GM23338 (cell line): Measurements from ENCODE around the gene JPH3. TPM values are rescaled to one million over a fixed set of nuclear protein-coding genes. Genes with fewer than 3 reads are reported as not detected.

ENCODE experiments used
- ATAC-seq: fragments of 200-7000 bp; cut with Tn5 transposase; 3 replicates; pipeline ENCODE4 v1.9.1; 2020
- DNase-seq: peaks from one replicate; pipeline ENCODE4 v3.0.0-alpha.2; 2015; ENCODE audit warnings: low spot score
- H2AFZ ChIP-seq: fragments of 200-600 bp; sonication (generic); 2 replicates; pipeline ENCODE4 v1.8.0; 2016; ENCODE audit warnings: antibody characterized with exemption, mild to moderate bottlenecking, moderate library complexity
- H3F3A ChIP-seq: fragments of 200-600 bp; sonication (generic); replicated peaks from 2 replicates; pipeline ENCODE4 v1.8.0; 2017; ENCODE audit warnings: antibody characterized with exemption, mixed run types, low read depth
- H3K27ac ChIP-seq: fragments of 200-600 bp; sonication (generic); 2 replicates; pipeline ENCODE4 v1.6.1; 2016; ENCODE audit warnings: low read depth
- H3K27me3 ChIP-seq: fragments of 200-600 bp; sonication (generic); 2 replicates; pipeline ENCODE4 v1.8.0; 2016; ENCODE audit warnings: mild to moderate bottlenecking, mixed run types, moderate library complexity; ENCODE audit not compliant: insufficient read depth
- H3K36me3 ChIP-seq: fragments of 200-600 bp; sonication (generic); 2 replicates; pipeline ENCODE4 v1.8.0; 2016; ENCODE audit warnings: mild to moderate bottlenecking; ENCODE audit not compliant: insufficient read depth
- H3K4me1 ChIP-seq: fragments of 200-600 bp; sonication (generic); 2 replicates; pipeline ENCODE4 v1.8.0; 2016; ENCODE audit warnings: mild to moderate bottlenecking, moderate library complexity; ENCODE audit not compliant: insufficient read depth
- H3K4me2 ChIP-seq: fragments of 200-600 bp; sonication (generic); 2 replicates; pipeline ENCODE4 v1.7.1; 2017; ENCODE audit warnings: mixed run types
- H3K4me3 ChIP-seq: fragments of 200-600 bp; sonication (generic); 2 replicates; pipeline ENCODE4 v1.6.1; 2016; ENCODE audit warnings: mixed run types
- H3K79me2 ChIP-seq: fragments of 200-600 bp; sonication (generic); replicated peaks from 2 replicates; pipeline ENCODE4 v1.8.0; 2017; ENCODE audit warnings: mild to moderate bottlenecking; ENCODE audit not compliant: insufficient read depth
- H3K9me2 ChIP-seq: fragments of 200-600 bp; sonication (generic); 2 replicates; pipeline ENCODE4 v1.8.0; 2017; ENCODE audit not compliant: insufficient read depth
- H4K20me1 ChIP-seq: fragments of 200-600 bp; sonication (generic); replicated peaks from 2 replicates; pipeline ENCODE4 v1.8.0; 2017; ENCODE audit warnings: mild to moderate bottlenecking; ENCODE audit not compliant: insufficient read depth
- H3K27ac Mint-ChIP-seq: 2 replicates; pipeline ENCODE4 v1.8.0; 2020; ENCODE audit warnings: inconsistent platforms, mild to moderate bottlenecking, moderate library complexity, mixed read lengths
- H3K27me3 Mint-ChIP-seq: 3 replicates; pipeline ENCODE4 v1.8.0; 2022; ENCODE audit warnings: low read depth, mild to moderate bottlenecking, moderate library complexity, mixed read lengths, inconsistent platforms; ENCODE audit not compliant: insufficient read depth, poor library complexity
- H3K36me3 Mint-ChIP-seq: 3 replicates; pipeline ENCODE4 v1.8.0; 2021; ENCODE audit warnings: low read depth, mild to moderate bottlenecking, inconsistent platforms, moderate library complexity, mixed read lengths
- H3K4me1 Mint-ChIP-seq: 3 replicates; pipeline ENCODE4 v1.8.0; 2020; ENCODE audit warnings: mild to moderate bottlenecking, inconsistent platforms, mixed read lengths
- H3K4me3 Mint-ChIP-seq: 3 replicates; pipeline ENCODE4 v1.8.0; 2021; ENCODE audit warnings: moderate library complexity, mild to moderate bottlenecking, inconsistent platforms, mixed read lengths
- H3K9me3 Mint-ChIP-seq: 3 replicates; pipeline ENCODE4 v1.8.0; 2020; ENCODE audit warnings: moderate library complexity, mild to moderate bottlenecking, inconsistent platforms, mixed read lengths
- CREB1 ChIP-seq: fragments of 250-450 bp; sonication (Bioruptor Pico); IDR thresholded peaks from 2 replicates; pipeline ENCODE4 v1.5.0; 2020; ENCODE audit warnings: low read depth, mild to moderate bottlenecking, moderate library complexity
- EZH2 ChIP-seq: fragments of 200-600 bp; sonication (generic); IDR thresholded peaks from one replicate; pipeline ENCODE4 v1.8.0; 2017; ENCODE audit warnings: antibody characterized with exemption, mild to moderate bottlenecking, low read depth; ENCODE audit not compliant: unreplicated experiment
- EZH2phosphoT487 ChIP-seq: fragments of 200-600 bp; sonication (generic); IDR thresholded peaks from one replicate; pipeline ENCODE4 v1.8.1; 2018; ENCODE audit warnings: antibody characterized with exemption; ENCODE audit not compliant: unreplicated experiment
- JUNB ChIP-seq: IDR thresholded peaks from one replicate; pipeline ENCODE4 v1.6.1; 2016; ENCODE audit warnings: antibody characterized with exemption; ENCODE audit not compliant: unreplicated experiment
- NANOG ChIP-seq: IDR thresholded peaks from 2 replicates; pipeline ENCODE4 v1.6.1; 2016; ENCODE audit warnings: antibody characterized with exemption, borderline replicate concordance
- POLR2AphosphoS5 ChIP-seq: IDR thresholded peaks from 2 replicates; pipeline ENCODE4 v1.6.1; 2016; ENCODE audit warnings: antibody characterized with exemption, low read depth
- STAT1 ChIP-seq: IDR thresholded peaks from one replicate; pipeline ENCODE4 v1.6.1; 2016; ENCODE audit warnings: antibody characterized with exemption; ENCODE audit not compliant: unreplicated experiment
- ZNF331 ChIP-seq: fragments of 250-450 bp; sonication (Bioruptor Pico); IDR thresholded peaks from 2 replicates; pipeline ENCODE4 v1.5.0; 2020; ENCODE audit warnings: low read depth, mild to moderate bottlenecking, moderate library complexity
- polyA plus RNA-seq: library from polyadenylated mRNA; unstranded; fragments of >200 nt; fragmentation: Nextera tagmentation; extraction: Ambion mirVana; gene quantifications from 2 replicates; pipeline ENCODE4 v1.2.1, GENCODE V29; 2016
- total RNA-seq: library from RNA; depleted of rRNA; stranded (reverse); fragments of >200 nt; shearing (Covaris generic); gene quantifications from 2 replicates; pipeline ENCODE4 v1.2.3, GENCODE V29; 2014
- TF ChIP-seq, protein P1 (sequence below): IDR thresholded peaks from one replicate; pipeline ENCODE4 v1.6.1; 2018; ENCODE audit warnings: antibody characterized with exemption; ENCODE audit not compliant: unreplicated experiment
- TF ChIP-seq, protein P2 (sequence below), 2 experiments: fragments of 200-600 bp in 1 of 2; sonication (generic) in 1 of 2; conservative IDR thresholded peaks; 2 replicates each; pipeline versions ENCODE4 v1.5.1 to v1.6.1; 2016 to 2017; ENCODE audit warnings: antibody characterized with exemption in 2 of 2, low read depth in 2 of 2, mild to moderate bottlenecking in 2 of 2, moderate library complexity in 1 of 2

The JPH3 gene
- total and polyA plus RNA-seq, 2 experiments from 2014 or later: 8.4 to 38.3 TPM

DNA sequence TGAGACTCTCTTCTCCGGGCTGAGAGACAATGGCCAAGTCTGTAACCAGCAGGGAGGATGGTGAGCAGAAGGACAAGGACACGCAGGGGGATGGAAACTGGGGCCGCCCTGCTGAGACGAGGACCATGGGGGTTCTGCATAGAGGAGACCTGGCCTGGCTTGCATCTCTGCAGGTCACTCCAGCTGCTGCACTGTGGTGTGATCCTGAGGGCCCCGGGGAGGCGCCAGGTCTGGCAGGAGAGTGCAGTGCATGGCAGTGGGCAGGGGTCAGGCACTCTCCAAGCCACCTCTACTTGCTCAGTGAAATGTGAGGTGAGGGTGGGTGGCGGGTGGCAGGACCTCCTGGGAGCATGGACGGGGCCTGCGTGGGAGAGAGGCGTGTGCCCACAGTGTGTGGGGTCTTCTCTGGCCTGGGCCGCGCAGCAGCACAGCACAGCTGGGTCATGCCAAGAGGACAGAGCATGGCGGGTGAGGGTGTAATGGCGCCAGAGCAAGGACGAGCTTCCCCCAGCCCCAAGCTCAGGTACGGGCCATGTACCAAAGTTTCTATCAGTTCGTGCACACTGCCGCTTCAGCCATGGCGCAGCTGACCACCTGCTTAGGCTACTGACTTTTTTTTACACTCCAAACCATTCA is 120.4 kb downstream of the JPH3 start:
- Mint-ChIP-seq H3K9me3 (peaks cover 9% of the 10 kb centered on the region; the same call in 2 of the 3 replicates), H3K4me3 (no peak overlapping the region), H3K27ac (peak overlapping the region; percentile 56), H3K27me3 (peaks cover 8% of the 10 kb centered on the region), H3K36me3 (peaks cover 69% of the 10 kb centered on the region), H3K4me1 (peaks cover 3% of the 10 kb centered on the region; the same call in 2 of the 3 replicates)
- H4K20me1 ChIP-seq: peaks cover 23% of the 10 kb centered on the region
- ATAC-seq: no peak
- peaks cover 34% of the 10 kb centered on the region for H3K79me2 ChIP-seq
- DNase-seq: no peak
- TF ChIP-seq EZH2phosphoT487 (no peak), JUNB (no peak), ZNF331 (no peak), EZH2 (no peak)
- TF ChIP-seq, protein P1, sequence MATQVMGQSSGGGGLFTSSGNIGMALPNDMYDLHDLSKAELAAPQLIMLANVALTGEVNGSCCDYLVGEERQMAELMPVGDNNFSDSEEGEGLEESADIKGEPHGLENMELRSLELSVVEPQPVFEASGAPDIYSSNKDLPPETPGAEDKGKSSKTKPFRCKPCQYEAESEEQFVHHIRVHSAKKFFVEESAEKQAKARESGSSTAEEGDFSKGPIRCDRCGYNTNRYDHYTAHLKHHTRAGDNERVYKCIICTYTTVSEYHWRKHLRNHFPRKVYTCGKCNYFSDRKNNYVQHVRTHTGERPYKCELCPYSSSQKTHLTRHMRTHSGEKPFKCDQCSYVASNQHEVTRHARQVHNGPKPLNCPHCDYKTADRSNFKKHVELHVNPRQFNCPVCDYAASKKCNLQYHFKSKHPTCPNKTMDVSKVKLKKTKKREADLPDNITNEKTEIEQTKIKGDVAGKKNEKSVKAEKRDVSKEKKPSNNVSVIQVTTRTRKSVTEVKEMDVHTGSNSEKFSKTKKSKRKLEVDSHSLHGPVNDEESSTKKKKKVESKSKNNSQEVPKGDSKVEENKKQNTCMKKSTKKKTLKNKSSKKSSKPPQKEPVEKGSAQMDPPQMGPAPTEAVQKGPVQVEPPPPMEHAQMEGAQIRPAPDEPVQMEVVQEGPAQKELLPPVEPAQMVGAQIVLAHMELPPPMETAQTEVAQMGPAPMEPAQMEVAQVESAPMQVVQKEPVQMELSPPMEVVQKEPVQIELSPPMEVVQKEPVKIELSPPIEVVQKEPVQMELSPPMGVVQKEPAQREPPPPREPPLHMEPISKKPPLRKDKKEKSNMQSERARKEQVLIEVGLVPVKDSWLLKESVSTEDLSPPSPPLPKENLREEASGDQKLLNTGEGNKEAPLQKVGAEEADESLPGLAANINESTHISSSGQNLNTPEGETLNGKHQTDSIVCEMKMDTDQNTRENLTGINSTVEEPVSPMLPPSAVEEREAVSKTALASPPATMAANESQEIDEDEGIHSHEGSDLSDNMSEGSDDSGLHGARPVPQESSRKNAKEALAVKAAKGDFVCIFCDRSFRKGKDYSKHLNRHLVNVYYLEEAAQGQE: no peak
- H3K4me1 ChIP-seq: no peaks in the 10 kb centered on the region
- no peak overlapping the region for H3K27ac ChIP-seq
- no peaks in the 10 kb centered on the region for H3K27me3 ChIP-seq
- H3F3A ChIP-seq: no peaks in the 10 kb centered on the region; the same call in 1 of the 2 replicates
- peaks cover 10% of the 10 kb centered on the region for H3K36me3 ChIP-seq
- H3K4me3 ChIP-seq: no peak overlapping the region
- no peaks in the 10 kb centered on the region for H3K9me2 ChIP-seq
- no peak overlapping the region for H2AFZ ChIP-seq
- H3K4me2 ChIP-seq: no peak overlapping the region

DNA sequence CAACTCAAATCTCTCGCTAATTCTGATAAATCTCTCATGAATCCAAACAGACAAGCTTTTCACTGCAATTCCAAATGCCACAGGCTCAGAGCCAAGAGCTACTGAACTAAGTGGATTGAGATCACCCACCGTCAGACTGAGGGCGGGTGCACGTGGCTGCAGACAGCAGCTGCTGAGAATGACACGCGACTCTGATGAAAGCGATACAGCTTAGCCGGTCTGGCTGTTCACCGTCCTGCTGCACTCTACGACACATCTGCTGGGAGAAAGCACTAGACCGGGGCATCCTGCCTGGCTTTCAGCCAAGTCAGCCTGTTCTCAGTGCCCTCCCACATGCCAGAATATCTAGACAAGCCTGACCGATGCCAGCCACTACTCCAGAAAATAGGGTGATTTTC is 120.9 kb downstream of the JPH3 start:
- peaks cover 70% of the 10 kb centered on the region for H3K36me3 Mint-ChIP-seq
- Histone ChIP-seq H3K4me1 (no peaks in the 10 kb centered on the region), H2AFZ (no peak overlapping the region), H4K20me1 (peaks cover 25% of the 10 kb centered on the region), H3K4me2 (no peak overlapping the region), H3K79me2 (peaks cover 37% of the 10 kb centered on the region), H3K9me2 (no peaks in the 10 kb centered on the region), H3K27me3 (no peaks in the 10 kb centered on the region), H3K27ac (no peak overlapping the region), H3K36me3 (peaks cover 14% of the 10 kb centered on the region), H3F3A (no peaks in the 10 kb centered on the region; the same call in 1 of the 2 replicates), H3K4me3 (no peak overlapping the region)
- TF ChIP-seq CREB1 (CRISPR knock-in tag) (no peak), JUNB (no peak), ZNF331 (no peak), NANOG (no peak), EZH2 (no peak), POLR2AphosphoS5 (no peak), STAT1 (no peak)
- TF ChIP-seq, protein P2, sequence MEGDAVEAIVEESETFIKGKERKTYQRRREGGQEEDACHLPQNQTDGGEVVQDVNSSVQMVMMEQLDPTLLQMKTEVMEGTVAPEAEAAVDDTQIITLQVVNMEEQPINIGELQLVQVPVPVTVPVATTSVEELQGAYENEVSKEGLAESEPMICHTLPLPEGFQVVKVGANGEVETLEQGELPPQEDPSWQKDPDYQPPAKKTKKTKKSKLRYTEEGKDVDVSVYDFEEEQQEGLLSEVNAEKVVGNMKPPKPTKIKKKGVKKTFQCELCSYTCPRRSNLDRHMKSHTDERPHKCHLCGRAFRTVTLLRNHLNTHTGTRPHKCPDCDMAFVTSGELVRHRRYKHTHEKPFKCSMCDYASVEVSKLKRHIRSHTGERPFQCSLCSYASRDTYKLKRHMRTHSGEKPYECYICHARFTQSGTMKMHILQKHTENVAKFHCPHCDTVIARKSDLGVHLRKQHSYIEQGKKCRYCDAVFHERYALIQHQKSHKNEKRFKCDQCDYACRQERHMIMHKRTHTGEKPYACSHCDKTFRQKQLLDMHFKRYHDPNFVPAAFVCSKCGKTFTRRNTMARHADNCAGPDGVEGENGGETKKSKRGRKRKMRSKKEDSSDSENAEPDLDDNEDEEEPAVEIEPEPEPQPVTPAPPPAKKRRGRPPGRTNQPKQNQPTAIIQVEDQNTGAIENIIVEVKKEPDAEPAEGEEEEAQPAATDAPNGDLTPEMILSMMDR (conservative IDR thresholded peaks at IDR 0.05; ENCODE audit: low read depth in 2 of 2): no peak
- TF ChIP-seq, protein P1: no peak
- H3K27me3 Mint-ChIP-seq: peaks cover 8% of the 10 kb centered on the region
- H3K27ac Mint-ChIP-seq: no peak overlapping the region
- H3K9me3 Mint-ChIP-seq: peaks cover 9% of the 10 kb centered on the region; the same call in 2 of the 3 replicates
- DNase-seq: no peak
- no peak overlapping the region for H3K4me3 Mint-ChIP-seq
- ATAC-seq: no peak
- peaks cover 3% of the 10 kb centered on the region; the same call in 2 of the 3 replicates for H3K4me1 Mint-ChIP-seq
